Epithelial cell of proximal tubule (primary cell): ENCODE results near the gene AMDHD2. TPM values are rescaled to one million over a fixed set of nuclear protein-coding genes. Genes with fewer than 3 reads are reported as not detected.

ENCODE experiments used
- DNase-seq: peaks from one replicate; pipeline ENCODE4 v3.0.0-alpha.2; 2011; ENCODE audit warnings: low read depth
- H3K4me3 ChIP-seq: 2 replicates; pipeline ENCODE4 v1.5.1; 2011; ENCODE audit warnings: low read depth, mild to moderate bottlenecking, low read length
- CTCF ChIP-seq: conservative IDR thresholded peaks from 2 replicates; pipeline ENCODE4 v1.5.1; 2012; ENCODE audit warnings: low read depth, mild to moderate bottlenecking, low read length
- total RNA-seq: library from RNA; depleted of rRNA; stranded (reverse); fragments of >200 nt; gene quantifications from 2 replicates; pipeline ENCODE4 v1.2.3, GENCODE V29; 2015

The AMDHD2 gene
- total RNA-seq, 1 donor from 2014 or later = 32.7 TPM

- no peak for TF ChIP-seq CTCF
- no peak for DNase-seq
- no peak overlapping the region for H3K4me3 ChIP-seq
Measured at GRCh38 chr16:2496223-2497115, 23.7 kb upstream of the AMDHD2 start.

GRCh38 chr16:2497116-2497630 is 23.0 kb upstream of the AMDHD2 start:
- no peak for DNase-seq
- no peak for TF ChIP-seq CTCF

GRCh38 chr16:2497695-2498484 is 22.3 kb upstream of the AMDHD2 start:
- no peak for TF ChIP-seq CTCF
- no peak for DNase-seq
- no peak overlapping the region for H3K4me3 ChIP-seq

More at GRCh38 chr16:2497116-2497630, 23.0 kb upstream of the AMDHD2 start:
- no peak overlapping the region for H3K4me3 ChIP-seq

- no peak for DNase-seq
- H3K4me3 ChIP-seq = no peak overlapping the region
- no peak for TF ChIP-seq CTCF
Measured at GRCh38 chr16:2498531-2499253, 21.5 kb upstream of the AMDHD2 start.

GRCh38 chr16:2499454-2499853 is 20.7 kb upstream of the AMDHD2 start:
- H3K4me3 ChIP-seq = no peak overlapping the region
- no peak for DNase-seq
- no peak for TF ChIP-seq CTCF

GRCh38 chr16:2499890-2500429 is 20.2 kb upstream of the AMDHD2 start:
- H3K4me3 ChIP-seq = no peak overlapping the region
- DNase-seq = no peak
- no peak for TF ChIP-seq CTCF
